H1 (cell line): Measurements from ENCODE around the gene PGLYRP1. TPM values are rescaled to one million over a fixed set of nuclear protein-coding genes. Genes with fewer than 3 reads are reported as not detected.
A peak's percentile ranks its signal among the peaks of the same experiment; 100 is the strongest.

ENCODE experiments used
- CBX5 ChIP-seq: fragments of 300-800, 300-1000 bp; sonication (generic); IDR thresholded peaks from 2 replicates; pipeline ENCODE4 v1.7.1; 2016; ENCODE audit warnings: antibody characterized with exemption, low read length, low read depth
- CBX8 ChIP-seq: fragments of 300-800, 300-1000 bp; sonication (generic); IDR thresholded peaks from 2 replicates; pipeline ENCODE4 v1.7.1; 2016; ENCODE audit warnings: low read depth, low read length, borderline replicate concordance
- CHD2 ChIP-seq: IDR thresholded peaks from 2 replicates; pipeline ENCODE4 v1.6.1; 2012; ENCODE audit warnings: low read length, improper control_type of control experiment
- KDM4A ChIP-seq: IDR thresholded peaks from one replicate; pipeline ENCODE4 v1.7.1; 2012; ENCODE audit warnings: low read depth, mild to moderate bottlenecking, moderate library complexity, low read length, inconsistent platforms; ENCODE audit not compliant: severe bottlenecking
- POLR2AphosphoS5 ChIP-seq: IDR thresholded peaks from 2 replicates; pipeline ENCODE4 v1.6.1; 2011; ENCODE audit warnings: low read depth, low read length
- TBP ChIP-seq: IDR thresholded peaks from 2 replicates; pipeline ENCODE4 v1.6.1; 2011; ENCODE audit warnings: low read depth, low read length, improper control_type of control experiment
- ZNF274 ChIP-seq: IDR thresholded peaks from 2 replicates; pipeline ENCODE4 v1.7.0; 2012; ENCODE audit warnings: low read length, borderline replicate concordance; ENCODE audit errors: extremely low read depth
- polyA plus RNA-seq, 7 experiments: library from polyadenylated mRNA; depleted of rRNA in 3 of 7; stranded (reverse) in 5 of 7; unstranded in 2 of 7; fragments of >200 nt in 5 of 7; fragments of 200-250 nt in 2 of 7; gene quantifications; 1 replicate in 5 of 7; 2 replicates in 1 of 7; 4 replicates in 1 of 7; pipeline versions ENCODE4 v1.2.1 to v1.2.3, GENCODE V29; 2011 to 2013; ENCODE audit warnings: missing spikeins in 2 of 7, mixed read lengths in 2 of 7
- total RNA-seq: library from RNA; stranded (reverse); fragmentation: NEBNext Ultra II Directional; extraction: Animal tissue kit (Norgen Biotek cat#: 25700); gene quantifications from 2 replicates; pipeline ENCODE4 v1.2.1, GENCODE V29; 2021
- TF ChIP-seq, protein P1 (sequence below): fragments of 300-600 bp; sonication (generic); IDR thresholded peaks from 2 replicates; pipeline ENCODE4 v1.7.1; 2012; ENCODE audit warnings: low read length, moderate library complexity, mild to moderate bottlenecking, inconsistent platforms; ENCODE audit not compliant: insufficient replicate concordance
- TF ChIP-seq, protein P2 (sequence below): IDR thresholded peaks from 2 replicates; pipeline ENCODE4 v1.6.1; 2012; ENCODE audit warnings: inconsistent platforms

PGLYRP1 gene
- total and polyA plus RNA-seq, 2 of the 8 experiments (the other 6 are each of a cell fraction or from before 2014, with no cell fraction given) = not detected

DNA sequence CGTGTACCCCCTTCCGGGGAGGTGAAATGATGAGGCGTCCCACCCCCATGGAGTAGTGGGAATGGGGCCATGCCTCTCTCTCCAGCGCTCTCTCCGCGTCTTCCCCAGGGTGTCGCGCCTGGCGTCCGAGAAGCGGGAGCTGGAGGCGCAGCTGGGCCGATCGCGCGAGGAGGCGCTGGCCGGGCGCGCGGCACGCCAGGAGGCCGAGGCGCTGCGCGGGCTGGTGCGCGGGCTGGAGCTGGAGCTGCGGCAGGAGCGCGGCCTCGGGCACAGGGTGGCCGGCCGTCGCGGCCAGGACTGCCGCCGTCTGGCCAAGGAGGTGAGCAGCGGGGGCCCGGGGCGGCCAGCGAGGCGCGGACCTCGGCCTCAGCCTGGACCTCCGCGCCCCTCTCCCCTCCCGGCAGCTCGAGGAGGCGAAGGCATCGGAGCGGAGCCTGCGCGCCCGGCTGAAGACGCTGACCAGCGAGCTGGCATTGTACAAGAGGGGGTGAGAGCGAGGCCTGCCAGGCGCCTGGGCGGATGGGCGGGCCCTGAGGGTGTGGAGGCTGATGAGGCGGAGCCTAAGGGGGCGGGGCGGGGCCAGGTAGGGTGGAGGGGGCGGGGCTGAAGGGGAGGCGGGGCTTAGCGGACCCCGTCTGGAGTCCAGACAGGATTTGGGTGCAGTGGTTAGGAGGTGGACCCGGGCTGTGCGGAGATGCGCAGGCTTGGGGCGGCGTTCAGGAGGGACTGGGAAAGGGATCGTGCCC is 7.7 kb downstream of the PGLYRP1 start (continued):
- TF ChIP-seq, protein P1, sequence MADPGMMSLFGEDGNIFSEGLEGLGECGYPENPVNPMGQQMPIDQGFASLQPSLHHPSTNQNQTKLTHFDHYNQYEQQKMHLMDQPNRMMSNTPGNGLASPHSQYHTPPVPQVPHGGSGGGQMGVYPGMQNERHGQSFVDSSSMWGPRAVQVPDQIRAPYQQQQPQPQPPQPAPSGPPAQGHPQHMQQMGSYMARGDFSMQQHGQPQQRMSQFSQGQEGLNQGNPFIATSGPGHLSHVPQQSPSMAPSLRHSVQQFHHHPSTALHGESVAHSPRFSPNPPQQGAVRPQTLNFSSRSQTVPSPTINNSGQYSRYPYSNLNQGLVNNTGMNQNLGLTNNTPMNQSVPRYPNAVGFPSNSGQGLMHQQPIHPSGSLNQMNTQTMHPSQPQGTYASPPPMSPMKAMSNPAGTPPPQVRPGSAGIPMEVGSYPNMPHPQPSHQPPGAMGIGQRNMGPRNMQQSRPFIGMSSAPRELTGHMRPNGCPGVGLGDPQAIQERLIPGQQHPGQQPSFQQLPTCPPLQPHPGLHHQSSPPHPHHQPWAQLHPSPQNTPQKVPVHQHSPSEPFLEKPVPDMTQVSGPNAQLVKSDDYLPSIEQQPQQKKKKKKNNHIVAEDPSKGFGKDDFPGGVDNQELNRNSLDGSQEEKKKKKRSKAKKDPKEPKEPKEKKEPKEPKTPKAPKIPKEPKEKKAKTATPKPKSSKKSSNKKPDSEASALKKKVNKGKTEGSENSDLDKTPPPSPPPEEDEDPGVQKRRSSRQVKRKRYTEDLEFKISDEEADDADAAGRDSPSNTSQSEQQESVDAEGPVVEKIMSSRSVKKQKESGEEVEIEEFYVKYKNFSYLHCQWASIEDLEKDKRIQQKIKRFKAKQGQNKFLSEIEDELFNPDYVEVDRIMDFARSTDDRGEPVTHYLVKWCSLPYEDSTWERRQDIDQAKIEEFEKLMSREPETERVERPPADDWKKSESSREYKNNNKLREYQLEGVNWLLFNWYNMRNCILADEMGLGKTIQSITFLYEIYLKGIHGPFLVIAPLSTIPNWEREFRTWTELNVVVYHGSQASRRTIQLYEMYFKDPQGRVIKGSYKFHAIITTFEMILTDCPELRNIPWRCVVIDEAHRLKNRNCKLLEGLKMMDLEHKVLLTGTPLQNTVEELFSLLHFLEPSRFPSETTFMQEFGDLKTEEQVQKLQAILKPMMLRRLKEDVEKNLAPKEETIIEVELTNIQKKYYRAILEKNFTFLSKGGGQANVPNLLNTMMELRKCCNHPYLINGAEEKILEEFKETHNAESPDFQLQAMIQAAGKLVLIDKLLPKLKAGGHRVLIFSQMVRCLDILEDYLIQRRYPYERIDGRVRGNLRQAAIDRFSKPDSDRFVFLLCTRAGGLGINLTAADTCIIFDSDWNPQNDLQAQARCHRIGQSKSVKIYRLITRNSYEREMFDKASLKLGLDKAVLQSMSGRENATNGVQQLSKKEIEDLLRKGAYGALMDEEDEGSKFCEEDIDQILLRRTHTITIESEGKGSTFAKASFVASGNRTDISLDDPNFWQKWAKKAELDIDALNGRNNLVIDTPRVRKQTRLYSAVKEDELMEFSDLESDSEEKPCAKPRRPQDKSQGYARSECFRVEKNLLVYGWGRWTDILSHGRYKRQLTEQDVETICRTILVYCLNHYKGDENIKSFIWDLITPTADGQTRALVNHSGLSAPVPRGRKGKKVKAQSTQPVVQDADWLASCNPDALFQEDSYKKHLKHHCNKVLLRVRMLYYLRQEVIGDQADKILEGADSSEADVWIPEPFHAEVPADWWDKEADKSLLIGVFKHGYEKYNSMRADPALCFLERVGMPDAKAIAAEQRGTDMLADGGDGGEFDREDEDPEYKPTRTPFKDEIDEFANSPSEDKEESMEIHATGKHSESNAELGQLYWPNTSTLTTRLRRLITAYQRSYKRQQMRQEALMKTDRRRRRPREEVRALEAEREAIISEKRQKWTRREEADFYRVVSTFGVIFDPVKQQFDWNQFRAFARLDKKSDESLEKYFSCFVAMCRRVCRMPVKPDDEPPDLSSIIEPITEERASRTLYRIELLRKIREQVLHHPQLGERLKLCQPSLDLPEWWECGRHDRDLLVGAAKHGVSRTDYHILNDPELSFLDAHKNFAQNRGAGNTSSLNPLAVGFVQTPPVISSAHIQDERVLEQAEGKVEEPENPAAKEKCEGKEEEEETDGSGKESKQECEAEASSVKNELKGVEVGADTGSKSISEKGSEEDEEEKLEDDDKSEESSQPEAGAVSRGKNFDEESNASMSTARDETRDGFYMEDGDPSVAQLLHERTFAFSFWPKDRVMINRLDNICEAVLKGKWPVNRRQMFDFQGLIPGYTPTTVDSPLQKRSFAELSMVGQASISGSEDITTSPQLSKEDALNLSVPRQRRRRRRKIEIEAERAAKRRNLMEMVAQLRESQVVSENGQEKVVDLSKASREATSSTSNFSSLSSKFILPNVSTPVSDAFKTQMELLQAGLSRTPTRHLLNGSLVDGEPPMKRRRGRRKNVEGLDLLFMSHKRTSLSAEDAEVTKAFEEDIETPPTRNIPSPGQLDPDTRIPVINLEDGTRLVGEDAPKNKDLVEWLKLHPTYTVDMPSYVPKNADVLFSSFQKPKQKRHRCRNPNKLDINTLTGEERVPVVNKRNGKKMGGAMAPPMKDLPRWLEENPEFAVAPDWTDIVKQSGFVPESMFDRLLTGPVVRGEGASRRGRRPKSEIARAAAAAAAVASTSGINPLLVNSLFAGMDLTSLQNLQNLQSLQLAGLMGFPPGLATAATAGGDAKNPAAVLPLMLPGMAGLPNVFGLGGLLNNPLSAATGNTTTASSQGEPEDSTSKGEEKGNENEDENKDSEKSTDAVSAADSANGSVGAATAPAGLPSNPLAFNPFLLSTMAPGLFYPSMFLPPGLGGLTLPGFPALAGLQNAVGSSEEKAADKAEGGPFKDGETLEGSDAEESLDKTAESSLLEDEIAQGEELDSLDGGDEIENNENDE = no peak
- TF ChIP-seq TBP = peak; percentile 66
- no peak for TF ChIP-seq CBX5
- no peak for TF ChIP-seq ZNF274
- TF ChIP-seq KDM4A = peak; percentile 67
- TF ChIP-seq CBX8 = no peak
- TF ChIP-seq, protein P2, sequence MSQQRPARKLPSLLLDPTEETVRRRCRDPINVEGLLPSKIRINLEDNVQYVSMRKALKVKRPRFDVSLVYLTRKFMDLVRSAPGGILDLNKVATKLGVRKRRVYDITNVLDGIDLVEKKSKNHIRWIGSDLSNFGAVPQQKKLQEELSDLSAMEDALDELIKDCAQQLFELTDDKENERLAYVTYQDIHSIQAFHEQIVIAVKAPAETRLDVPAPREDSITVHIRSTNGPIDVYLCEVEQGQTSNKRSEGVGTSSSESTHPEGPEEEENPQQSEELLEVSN = peak; percentile 31; the same call in 1 of the 2 replicates
- no peak for TF ChIP-seq CHD2
- TF ChIP-seq POLR2AphosphoS5 = no peak
